Myometrial cell (primary cell): Measurements from ENCODE around the gene AP1B1. TPM values are rescaled to one million over a fixed set of nuclear protein-coding genes. Genes with fewer than 3 reads are reported as not detected.

Source experiments
- total RNA-seq: library from RNA; depleted of rRNA; stranded (reverse); fragments of >200 nt; gene quantifications from 2 replicates; pipeline ENCODE4 v1.2.3, GENCODE V29; 2015

Gene AP1B1
- 83.5 and 83.6 TPM in 2 replicates for total RNA-seq

DNA sequence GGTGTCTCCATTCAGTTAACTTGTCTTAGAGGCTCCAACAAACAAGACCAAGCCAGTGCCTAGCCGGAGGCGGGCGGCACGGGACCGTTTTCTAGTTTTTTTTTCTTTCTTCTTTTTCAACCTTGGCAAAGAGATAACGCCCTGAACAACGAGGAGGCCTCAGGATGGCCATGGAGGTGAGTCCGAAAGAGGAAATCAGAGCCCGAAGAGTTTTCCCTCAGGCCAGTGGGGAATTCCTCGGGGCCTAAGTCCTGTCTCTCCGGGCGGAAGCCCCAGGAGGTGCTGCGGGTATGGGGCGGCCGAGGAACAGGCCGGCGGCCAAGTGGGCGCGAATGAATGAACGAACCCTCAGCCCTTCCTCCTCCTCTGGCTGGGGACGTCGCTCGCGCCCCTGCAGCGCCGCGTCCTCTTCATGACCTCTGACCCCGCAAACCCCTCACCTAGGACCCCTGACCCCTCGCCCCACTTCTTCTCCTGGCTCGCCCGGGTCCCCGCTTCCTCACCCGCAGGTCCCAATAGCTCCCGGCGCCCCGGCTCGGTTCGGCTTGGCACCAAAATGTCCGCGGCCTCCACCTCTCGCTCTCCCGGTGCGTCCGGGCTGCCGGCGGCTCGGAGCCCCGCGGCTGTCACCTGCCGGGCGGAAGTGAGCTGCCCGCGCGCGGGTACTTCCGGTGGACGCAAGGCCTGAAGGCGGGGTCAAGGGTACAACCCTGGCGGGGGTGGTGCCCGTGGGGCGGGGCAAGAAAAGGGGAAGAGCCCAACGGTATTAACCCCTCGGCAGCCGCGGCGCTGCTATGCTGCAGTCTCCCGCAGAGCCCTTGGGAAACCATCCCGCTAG is at the start of gene AP1B1:
Gene AP1B1, minus strand, starts transcription at position 650 of the 838 bp plus-strand sequence. CDS start 21,327 bp downstream, outside the sequence.

GRCh38 chr22:29315286-29316140 is 72.9 kb downstream of the AP1B1 start, which contains the start of gene RASL10A:
Gene RASL10A (minus strand): TSS chr22:29315697. CDS start chr22:29315246, 451 bp downstream.

DNA sequence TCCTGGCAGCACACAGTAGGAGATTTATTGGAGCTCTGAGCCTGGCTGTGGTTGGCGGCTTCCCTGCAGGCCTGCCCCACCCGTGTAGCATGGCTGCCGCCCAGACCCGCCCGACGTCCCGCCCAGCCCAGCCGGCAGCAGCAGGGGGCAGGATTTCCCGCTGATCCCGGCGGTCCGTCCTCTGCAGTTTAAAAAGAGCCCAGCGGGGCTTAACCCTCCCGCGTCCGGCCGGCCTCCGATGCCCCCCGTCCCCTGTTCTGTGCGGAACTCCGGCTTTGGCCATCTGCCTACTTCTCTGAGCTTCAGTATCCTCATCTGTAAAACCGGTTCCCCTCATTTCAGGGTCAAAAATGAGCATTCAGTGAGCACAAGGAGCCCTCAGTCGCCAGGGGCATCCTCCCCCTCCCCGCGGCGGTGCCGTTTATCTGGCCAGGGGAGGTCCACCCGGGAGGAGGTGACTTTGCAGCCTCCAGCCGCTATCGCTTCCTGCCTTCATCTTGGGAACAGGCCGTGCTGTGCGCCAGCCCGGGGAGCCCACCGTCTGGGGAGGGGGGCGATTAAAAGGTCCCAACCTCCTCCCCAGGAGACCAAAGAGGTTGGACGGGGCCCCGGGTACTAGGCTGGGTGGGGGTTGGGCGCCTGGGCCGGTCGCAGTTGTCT is 82.1 kb downstream of the AP1B1 start, which contains the start of gene GAS2L1:
Gene GAS2L1, plus strand, starts transcription at position 476 of the 660 bp plus-strand sequence. CDS start 1,456 bp downstream, outside the sequence.

Other genes with a start within 250 kb of the AP1B1 start
- gene EMID1, start 182.7 kb downstream of the AP1B1 start, total RNA-seq, result not detected in 2 replicates
- gene RHBDD3, start 120.6 kb downstream of the AP1B1 start, total RNA-seq, result 19.5 and 22.5 TPM in 2 replicates
- gene EWSR1, start 120.3 kb downstream of the AP1B1 start, total RNA-seq, result 229 and 240 TPM in 2 replicates
- 38.1 and 47.1 TPM in 2 replicates for gene GAS2L1, start 81.9 kb downstream of the AP1B1 start, total RNA-seq
- not detected in 2 replicates for gene RASL10A, start 72.9 kb downstream of the AP1B1 start, total RNA-seq
- gene RFPL1, start 50.0 kb upstream of the AP1B1 start, total RNA-seq, result not detected in 2 replicates
- 0.58 and 0.89 TPM in 2 replicates for gene NEFH, start 91.6 kb upstream of the AP1B1 start, total RNA-seq
- 40.9 and 53.2 TPM in 2 replicates for gene THOC5, start 165.2 kb upstream of the AP1B1 start, total RNA-seq
- gene NIPSNAP1, start 192.5 kb upstream of the AP1B1 start, total RNA-seq, result 88.6 and 96.9 TPM in 2 replicates
- 88.2 and 111 TPM in 2 replicates for gene NF2, start 215.1 kb upstream of the AP1B1 start, total RNA-seq